GM21423 (cell line): Measurements from ENCODE around the gene MAGED2.
"Not testable (repeated sequence)": the region's sequence is repeated elsewhere in the genome, so short reads cannot be mapped to it uniquely, and the experiment has no call there.

ENCODE experiments used
- ATAC-seq: cut with Tn5 transposase; IDR thresholded peaks from one replicate; pipeline ENCODE4 v1.9.1; 2021; ENCODE audit warnings: mild to moderate bottlenecking, moderate library complexity; ENCODE audit not compliant: unreplicated experiment

The MAGED2 gene

DNA sequence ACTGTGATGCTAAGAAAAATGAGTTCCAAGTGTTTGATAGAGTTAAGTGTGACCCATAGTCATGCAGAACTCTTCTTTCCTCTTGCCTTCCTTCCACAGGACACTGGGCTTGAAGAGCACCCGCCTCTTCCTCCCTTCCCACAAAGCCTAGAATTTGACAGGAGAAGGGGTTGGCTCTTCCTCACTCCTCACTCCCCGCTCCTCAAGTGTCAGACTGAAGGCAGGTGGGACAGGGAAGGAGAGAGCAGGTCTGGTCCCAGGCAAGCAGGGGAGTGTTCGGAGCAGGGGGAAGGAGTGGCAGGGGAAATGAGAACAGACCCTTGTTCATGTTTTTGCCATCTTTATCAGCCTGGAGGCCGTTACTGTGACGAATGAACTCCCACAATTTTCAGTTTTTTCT, 10.7 kb downstream of the MAGED2 start:
- ATAC-seq: no peak

DNA sequence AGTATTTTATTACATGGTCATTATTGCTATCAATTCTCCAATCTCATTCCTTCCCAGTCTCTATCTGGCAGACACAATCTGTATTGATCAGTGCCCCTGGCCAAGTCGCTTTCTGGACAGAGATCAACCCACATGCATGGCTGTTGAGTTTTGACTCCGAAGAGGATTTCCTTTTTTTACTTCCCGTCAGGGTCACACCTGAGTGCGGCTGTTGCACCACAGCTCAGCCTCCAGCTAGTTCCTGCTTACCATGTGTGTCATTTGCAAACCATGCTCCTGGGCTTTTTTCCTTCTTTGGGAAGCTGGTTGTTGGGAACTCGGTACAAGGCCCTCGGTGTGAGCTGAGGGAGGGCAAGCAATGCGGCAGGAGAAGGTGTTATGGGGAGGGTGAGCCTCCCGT, 11.7 kb downstream of the MAGED2 start:
- no peak for ATAC-seq

DNA sequence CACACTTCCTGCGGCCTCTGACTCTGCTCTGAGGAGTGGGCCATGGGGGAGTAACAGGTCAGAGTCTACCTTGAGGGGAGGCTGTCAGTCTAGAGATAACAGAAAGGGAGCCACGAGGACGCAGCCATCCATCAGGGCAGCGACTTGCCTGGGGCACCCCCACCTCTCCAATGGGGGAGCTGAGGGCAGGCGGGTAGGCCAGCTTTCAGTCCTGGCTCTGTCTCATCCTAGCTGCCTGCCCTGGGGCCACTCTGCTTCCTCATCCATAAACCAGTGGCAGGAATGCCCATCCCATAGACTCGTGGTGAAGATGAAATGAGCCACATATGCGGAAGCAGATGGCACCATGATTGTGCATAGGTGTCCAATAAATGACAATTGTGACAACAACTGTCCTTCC, 13.2 kb downstream of the MAGED2 start:
- ATAC-seq: no peak

DNA sequence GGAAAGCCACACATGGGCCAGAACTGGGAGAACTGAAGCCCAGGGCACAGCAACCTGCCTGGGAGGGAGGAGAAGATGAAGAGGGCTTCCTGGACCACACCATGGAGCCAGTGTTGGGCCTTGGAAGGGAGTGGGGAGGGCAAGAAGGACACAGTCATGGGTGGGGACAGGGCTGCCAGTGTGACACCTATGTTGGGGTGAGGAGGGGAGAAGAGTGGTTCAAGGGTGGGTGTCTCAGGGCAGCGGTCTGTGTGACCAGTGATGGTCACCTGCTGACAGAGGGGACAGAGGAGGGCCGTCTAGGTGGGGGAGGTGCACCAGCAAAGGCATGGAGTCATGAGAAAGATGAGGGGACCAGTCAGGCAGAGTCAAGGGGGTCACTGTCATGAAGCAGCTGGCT, 13.8 kb downstream of the MAGED2 start:
- ATAC-seq: no peak

DNA sequence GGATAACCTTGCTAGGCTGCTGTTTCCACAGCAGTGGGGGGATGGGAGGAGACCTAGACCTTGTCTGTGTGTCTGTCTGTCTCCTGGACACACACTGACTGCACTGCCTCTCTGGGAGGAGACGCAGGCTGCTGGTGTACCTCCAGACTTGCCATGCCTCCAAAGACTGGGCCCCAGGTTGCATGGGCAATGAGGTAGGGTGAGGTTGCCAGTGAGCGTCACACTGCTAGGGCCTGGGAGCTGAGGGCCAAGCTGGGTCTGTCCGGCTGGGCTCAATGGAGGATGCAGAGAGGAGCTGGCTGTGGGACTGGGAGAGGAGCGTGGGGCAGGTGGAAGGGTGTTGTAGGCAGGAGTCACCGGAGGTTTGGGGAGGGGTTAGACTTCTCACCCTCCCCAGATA, 16.6 kb downstream of the MAGED2 start:
- no peak for ATAC-seq

DNA sequence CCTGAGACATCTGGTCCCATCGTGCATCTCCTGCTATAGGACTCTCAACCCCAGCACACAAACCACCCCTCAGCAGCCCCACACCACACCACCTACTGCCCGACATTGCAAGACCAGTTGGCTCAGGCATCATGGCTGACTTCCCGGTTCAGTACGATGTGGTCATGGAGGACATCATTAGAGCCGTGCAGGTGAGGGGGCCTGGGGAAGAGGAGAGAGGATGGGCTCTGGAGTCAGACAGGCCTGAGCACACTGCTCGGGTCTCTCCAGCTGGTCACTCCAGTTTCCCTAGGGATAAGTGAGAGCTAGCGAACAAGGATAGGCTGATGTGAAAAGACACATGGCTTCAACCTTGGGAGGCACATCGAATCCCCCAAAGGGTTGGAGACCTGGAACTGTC, 17.2 kb downstream of the MAGED2 start:
- ATAC-seq: no peak

DNA sequence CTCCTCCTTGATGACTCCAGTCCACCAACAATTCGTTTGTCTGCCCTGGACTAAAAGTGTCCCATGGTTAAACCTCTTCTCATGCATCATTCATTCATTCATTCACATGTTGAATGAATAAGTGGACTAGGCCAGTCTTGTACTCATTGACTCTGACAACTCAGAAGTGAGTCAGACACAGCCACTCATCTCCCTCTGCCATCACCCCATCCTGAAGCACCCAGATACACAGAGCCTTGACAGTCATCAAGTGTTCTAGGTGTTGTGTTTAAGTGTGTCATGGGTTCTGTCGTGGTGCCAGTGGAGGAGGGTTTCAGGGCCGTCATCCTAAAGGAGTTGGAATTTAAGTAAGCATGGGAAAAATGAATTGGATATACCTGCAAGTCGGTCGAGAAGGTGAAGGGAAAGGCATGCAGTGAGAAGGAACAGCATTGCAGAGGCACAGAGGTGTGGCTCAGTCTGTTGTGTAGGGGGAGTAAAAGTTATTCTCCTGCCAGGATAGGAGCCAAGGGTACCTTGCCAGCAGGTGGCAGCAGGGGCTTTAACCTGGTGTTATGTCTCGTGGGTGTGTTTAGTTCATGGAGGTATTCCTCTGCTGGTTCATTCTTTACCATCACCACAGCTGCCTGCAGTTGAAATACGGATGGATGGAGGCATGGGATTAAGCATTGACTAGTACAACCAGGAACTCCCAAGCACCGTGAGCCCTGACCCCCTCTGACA, 18.3 kb downstream of the MAGED2 start:
- ATAC-seq: no peak

DNA sequence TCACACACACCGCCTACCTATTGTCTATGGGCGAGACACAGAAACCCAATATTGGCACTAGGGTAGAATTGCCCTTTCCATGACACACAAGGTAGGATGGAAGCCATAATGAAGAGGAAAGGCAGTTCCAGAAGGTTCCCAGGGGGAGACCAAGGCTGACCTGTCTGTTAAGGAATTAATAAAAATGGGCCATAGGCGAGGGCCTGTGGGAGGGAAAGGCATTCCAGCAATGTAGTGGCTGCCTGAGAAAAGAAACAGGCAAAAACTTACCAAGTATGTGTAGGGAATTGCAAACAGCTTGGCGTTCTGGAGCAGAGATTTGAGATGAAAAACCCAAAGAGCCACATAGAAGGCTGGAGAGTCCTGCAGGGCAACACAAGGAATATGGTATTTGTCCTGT, 19.1 kb downstream of the MAGED2 start:
- no peak for ATAC-seq

DNA sequence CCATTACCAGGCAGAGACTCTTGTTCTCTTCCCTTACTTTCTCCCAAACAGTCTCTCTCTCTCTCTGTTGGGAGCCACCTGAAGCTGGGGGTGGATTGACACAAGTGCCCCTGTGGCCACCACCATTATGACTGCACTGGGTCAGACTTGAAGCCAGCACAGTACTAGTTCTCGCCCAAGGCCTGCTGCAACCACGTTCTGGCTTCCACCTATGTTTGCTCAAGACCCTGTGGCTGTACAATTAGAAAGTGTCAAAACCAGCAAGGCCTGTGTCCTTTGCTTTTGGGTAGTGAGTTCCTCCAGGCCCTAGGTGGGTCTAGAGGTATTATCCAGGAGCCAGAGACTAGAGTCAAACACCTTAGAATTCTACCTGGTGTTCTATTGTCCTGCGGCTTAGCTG, 31.0 kb downstream of the MAGED2 start:
- no peak for ATAC-seq

DNA sequence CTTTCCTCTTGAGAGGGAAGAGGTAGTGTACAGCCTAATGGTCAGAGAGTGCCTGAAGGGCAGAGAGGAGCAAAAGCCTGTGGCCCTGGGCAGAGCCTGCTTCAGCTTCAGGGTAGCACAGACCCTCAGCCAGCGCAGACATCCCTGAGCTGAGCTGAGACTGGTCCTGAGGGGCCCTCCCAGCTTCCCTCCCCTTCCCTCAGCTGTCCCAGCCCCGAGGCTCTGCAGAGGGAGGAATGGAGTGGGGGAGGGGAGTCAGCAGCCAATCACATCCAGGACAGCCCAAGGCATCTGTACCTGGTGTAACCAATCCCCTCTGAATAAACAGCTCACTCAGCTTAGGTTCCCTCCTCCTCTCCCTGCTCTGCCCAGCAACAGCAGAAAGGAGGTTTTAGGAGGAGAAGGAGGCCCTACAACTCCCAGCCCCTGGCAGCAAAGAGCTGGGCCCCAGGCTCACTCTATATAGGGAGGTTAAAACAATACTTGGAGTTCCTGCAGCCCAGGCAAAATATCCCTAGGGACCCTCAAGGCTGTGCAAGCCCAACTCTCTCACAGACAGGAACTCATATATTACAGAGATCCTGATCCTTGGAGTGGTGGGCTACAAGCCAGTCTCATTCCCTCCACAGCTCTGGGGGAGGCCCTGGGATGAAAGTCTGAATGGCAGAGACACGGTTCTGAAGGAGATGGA, 33.8 kb downstream of the MAGED2 start:
- not testable (repeated sequence) for ATAC-seq

DNA sequence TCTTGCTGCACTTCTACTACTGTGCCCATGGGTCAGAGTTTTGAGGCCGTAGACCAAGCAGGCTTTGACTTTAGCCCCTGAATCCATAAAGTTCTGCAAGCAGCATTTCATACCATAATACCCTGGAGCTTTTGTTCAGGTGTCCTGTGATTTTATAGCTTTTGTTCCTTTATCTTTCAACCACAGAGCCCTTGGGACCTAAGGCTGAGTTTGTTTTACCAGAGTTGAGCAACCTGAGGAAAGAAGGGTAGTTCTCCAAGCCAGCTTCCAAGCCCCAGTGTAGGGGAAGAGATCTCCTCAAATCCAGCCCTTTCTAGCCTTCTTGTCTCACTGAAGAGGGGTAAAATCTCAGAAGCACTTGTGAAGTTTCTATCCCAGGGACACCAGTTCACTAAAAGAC, 35.1 kb downstream of the MAGED2 start:
- ATAC-seq: no peak

DNA sequence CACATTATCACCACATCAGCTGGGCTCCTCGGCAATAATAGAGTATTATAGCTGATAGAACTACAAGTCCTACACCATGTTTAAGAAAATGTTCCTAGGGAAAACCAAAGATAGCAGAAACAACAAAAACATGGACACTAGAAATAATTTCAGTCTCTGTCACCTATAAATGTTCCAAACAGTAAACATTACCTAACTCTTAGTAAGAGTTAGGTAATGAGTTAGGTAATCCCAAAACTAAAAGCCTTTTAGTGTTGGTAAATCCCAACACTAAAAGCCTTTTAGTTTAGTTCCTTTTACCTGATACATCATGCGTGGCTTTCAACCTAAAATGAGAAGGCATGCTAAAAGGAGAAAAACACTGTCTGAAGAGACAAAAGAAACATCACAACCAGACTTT, 35.5 kb downstream of the MAGED2 start:
- ATAC-seq: no peak

DNA sequence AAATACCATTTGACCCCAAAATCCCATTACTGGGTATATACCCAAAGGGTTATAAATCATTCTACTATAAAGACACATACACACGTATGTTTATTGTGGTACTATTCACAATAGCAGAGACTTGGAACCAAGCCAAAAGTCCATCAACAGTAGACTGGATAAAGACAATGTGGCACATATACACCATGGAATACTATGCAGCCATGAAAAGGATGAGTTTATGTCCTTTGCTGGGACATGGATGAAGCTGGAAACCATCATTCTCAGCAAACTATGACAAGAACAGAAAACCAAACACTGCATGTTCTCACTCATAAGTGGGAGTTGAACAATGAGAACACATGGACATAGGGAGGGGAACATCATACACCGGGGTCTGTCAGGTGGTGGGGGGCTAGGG, 40.2 kb downstream of the MAGED2 start:
- ATAC-seq: not testable (repeated sequence)

DNA sequence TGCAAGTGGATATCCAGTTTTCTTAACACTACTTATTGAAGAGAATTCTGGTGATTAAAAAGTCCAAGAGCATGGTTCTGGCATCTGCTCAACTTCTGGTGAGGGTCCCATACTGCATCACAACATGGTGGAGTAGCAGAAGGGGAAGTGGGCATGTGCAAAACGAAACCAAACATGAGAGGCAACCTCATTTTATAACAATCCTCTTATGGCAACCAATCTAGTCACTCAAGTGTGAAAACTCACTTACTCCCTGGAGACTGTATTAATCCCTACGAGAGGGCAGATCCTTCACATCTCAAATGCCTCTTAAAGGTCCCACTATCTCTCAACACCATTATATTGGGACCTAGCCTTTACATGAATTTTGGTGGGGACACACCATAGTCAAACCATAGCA, 57.7 kb downstream of the MAGED2 start:
- no peak for ATAC-seq
